22Rv1 (cell line): Measurements from ENCODE around the gene ECE1.
A peak's percentile ranks its signal among the peaks of the same experiment; 100 is the strongest.

Experiments used
- H3K27ac ChIP-seq: fragments of 450-650 bp; 2 replicates; pipeline ENCODE4 v1.5.1; 2017
- ZFX ChIP-seq: fragments of 450-650 bp; IDR thresholded peaks from 2 replicates; pipeline ENCODE4 v1.6.1; 2017; ENCODE audit warnings: antibody characterized with exemption, borderline replicate concordance
- TF ChIP-seq, protein P1 (sequence below): fragments of 450-650 bp; IDR thresholded peaks from 2 replicates; pipeline ENCODE4 v1.5.1; 2017; ENCODE audit warnings: mild to moderate bottlenecking

Gene ECE1

DNA sequence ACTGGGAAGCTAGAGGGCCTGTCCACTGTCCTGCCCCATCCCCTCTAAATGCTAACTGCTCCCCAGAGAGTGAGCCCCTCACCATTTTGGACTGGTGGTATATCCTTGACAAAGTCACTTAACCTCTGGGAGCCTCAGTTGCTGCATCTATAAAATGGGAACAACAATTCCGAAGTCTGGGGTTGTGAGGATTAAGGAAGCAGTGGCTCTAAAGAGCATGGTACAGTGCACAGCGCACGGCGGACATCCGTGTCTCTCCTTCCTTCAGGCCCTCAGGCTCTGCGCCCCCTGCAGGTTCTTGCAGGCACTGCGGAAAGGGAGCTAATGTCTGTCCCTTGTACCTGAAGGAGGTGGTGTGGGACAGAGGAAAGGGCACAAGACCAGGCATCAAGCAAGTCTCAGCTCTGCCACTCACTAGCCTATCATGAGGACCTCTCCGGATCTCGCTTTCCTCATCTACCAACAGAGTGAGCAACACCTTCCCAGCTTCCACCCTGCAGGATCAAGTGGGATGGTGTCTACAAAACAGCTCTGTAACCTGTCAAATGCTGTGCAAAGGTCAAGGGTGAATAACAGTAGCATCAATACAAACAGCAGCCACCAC, 20.1 kb downstream of the ECE1 start:
- H3K27ac ChIP-seq = no peak overlapping the region
- TF ChIP-seq, protein P1, sequence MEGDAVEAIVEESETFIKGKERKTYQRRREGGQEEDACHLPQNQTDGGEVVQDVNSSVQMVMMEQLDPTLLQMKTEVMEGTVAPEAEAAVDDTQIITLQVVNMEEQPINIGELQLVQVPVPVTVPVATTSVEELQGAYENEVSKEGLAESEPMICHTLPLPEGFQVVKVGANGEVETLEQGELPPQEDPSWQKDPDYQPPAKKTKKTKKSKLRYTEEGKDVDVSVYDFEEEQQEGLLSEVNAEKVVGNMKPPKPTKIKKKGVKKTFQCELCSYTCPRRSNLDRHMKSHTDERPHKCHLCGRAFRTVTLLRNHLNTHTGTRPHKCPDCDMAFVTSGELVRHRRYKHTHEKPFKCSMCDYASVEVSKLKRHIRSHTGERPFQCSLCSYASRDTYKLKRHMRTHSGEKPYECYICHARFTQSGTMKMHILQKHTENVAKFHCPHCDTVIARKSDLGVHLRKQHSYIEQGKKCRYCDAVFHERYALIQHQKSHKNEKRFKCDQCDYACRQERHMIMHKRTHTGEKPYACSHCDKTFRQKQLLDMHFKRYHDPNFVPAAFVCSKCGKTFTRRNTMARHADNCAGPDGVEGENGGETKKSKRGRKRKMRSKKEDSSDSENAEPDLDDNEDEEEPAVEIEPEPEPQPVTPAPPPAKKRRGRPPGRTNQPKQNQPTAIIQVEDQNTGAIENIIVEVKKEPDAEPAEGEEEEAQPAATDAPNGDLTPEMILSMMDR = peak; percentile 96
- TF ChIP-seq ZFX = no peak

- no peak overlapping the region for H3K27ac ChIP-seq
- no peak for TF ChIP-seq ZFX
- TF ChIP-seq, protein P1 = no peak
Measured at GRCh38 chr1:21269461-21270085, 20.7 kb downstream of the ECE1 start.

DNA sequence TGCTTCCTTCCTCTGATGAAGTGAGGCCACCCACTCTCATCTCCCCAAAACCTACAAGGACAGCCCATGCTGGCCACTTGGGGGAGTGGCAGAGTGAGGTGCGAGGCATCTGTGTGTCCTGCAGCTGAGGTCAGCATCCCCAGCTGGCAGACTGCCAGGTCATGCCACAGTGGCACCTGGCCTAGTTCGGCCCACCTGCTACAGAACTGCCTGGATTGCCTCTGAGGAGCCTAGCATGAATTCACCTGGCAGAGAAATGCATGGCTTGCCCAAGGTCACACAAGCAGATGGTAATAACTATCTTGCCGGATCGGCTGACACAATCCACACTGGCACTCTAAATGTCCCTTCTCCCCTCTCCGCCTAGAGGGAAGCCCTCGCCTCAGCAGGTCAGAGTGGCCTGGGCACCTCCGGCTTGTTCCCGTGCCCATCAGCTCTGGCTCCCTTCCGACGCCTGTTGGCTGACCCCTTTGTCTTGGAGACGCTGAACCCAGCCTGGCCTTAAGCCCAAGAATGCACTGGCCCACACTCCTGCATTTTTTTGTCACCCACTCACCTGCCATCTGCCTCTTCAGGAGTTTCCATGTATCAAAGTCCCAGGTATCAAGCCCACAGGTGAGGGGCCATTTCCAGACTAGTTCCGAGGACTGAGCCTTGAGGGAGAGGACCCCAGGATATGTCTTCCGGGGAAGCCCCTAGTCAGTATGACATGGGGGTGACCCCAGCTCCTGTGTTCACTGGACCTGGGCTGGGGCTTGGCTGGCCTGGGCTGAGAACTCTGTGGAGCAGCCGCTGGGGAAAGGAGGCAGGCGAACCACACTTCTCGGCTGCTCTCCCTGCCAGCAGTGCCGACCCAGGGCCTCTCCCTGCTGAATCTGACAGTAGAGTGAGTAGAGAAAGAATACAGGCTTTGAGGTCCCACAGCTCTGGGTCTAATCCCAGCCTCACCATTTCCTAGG, 21.7 kb downstream of the ECE1 start:
- no peak for TF ChIP-seq ZFX
- TF ChIP-seq, protein P1 = no peak
- H3K27ac ChIP-seq = no peak overlapping the region

DNA sequence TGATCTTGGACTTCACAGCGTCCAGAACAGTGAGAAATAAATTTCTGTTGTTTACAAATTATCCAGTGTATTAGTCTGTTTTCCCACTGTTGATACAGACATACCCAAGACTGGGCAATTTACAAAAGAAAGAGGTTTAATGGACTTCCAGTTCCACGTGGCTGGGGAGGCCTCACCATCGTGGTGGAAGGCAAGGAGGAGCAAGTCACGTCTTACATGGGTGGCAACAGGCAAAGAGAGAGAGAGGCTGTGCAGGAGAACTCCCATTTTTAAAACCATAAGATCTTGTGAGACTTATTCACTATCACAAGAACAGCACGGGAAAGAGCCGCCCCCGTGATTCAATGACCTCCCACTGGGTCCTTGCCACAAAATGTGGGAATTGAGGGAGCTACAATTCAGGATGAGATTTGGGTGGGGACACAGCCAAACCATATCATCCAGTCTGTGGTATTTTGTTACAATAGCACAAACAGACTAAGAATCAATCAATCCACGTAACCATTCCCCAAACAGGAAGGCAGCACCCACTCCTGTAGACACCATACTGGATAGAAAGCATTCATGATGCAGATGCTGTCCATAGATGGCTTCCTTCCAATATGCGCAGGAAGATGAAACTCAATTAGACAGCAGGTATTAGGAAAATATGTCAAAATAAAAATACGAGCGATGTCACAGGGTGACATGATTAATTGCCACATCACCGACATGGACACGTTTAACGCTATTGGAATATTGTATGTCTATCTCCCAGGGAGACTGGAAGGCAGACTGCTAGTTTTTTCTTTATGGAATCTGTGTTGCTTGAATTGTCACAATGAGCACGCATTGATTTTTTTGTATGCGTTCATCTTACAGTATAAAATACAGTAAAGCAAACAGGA, 22.8 kb downstream of the ECE1 start:
- TF ChIP-seq ZFX = no peak
- TF ChIP-seq, protein P1 = no peak
- H3K27ac ChIP-seq = no peak overlapping the region

DNA sequence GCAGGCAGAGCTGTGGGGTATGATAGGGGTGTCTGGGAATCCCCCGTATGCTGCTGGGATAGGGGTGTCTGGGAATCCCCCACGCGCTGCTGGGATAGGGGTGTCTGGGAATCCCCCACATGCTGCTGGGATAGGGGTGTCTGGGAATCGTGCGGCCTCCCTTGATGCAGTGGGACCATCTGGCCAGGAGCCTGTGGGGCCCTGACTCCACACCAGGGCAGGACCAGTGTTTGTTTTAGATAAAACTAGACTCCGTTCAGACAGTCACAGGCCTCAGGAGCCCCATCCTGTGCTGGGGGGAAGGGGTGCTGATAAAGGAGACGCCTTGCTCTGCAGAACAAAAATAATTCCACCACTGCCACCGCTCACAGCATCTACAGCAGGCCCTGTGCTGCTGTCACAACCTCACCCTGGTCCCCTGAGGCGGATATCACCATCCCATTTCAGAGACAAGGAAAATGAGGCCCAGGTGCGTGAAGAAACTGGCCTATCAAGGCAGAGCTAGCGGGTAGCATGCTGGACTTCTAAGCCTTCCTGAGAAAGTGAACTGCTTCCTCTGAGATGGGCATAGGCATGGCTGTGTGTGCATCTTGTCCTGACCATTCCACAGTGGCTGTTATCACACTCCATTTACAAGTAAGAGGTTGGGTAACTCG, 24.0 kb downstream of the ECE1 start:
- no peak overlapping the region for H3K27ac ChIP-seq
- TF ChIP-seq, protein P1 = no peak
- no peak for TF ChIP-seq ZFX

GRCh38 chr1:21265644-21266043, 24.6 kb downstream of the ECE1 start:
- no peak for TF ChIP-seq ZFX
- TF ChIP-seq, protein P1 = no peak
- H3K27ac ChIP-seq = no peak overlapping the region
